WTC11 (cell line): Measurements from ENCODE around the gene QDPR. TPM values are rescaled to one million over a fixed set of nuclear protein-coding genes. Genes with fewer than 3 reads are reported as not detected.

Experiments
- ATAC-seq: fragments of 200-7000 bp; cut with Tn5 transposase; 2 replicates; pipeline ENCODE4 v1.10.0; 2021; ENCODE audit warnings: mild to moderate bottlenecking, moderate library complexity
- CTCF ChIA-PET: fragments of 300-600 bp; sonication (Branson Sonifier 250); formaldehyde crosslinking; loops from one replicate; lab custom pipeline; 2021; ENCODE audit warnings: antibody characterized with exemption; lab: Charles Lee
- POLR2A ChIA-PET: fragments of 350-600 bp; sonication (Branson Sonifier 250); formaldehyde crosslinking; loops from one replicate; lab custom pipeline; 2021; ENCODE audit warnings: antibody characterized with exemption; lab: Charles Lee
- DNase-seq: peaks from one replicate; pipeline ENCODE4 v3.0.0; 2021; ENCODE audit warnings: low spot score
- H3K27ac Mint-ChIP-seq: 2 replicates; pipeline ENCODE4 v1.8.0; 2021; ENCODE audit warnings: mixed read lengths
- H3K27me3 Mint-ChIP-seq: 2 replicates; pipeline ENCODE4 v1.8.0; 2021; ENCODE audit warnings: low read depth, mild to moderate bottlenecking, moderate library complexity, mixed read lengths
- H3K36me3 Mint-ChIP-seq: 2 replicates; pipeline ENCODE4 v1.8.0; 2021; ENCODE audit warnings: mixed read lengths
- H3K4me1 Mint-ChIP-seq: 2 replicates; pipeline ENCODE4 v1.8.0; 2022; ENCODE audit warnings: mixed read lengths
- H3K4me3 Mint-ChIP-seq: 2 replicates; pipeline ENCODE4 v1.8.0; 2021; ENCODE audit warnings: mild to moderate bottlenecking, moderate library complexity, mixed read lengths
- H3K9me3 Mint-ChIP-seq: 2 replicates; pipeline ENCODE4 v1.8.0; 2021; ENCODE audit warnings: mixed read lengths
- AFF4 ChIP-seq: sonication (generic); formaldehyde crosslinking; IDR thresholded peaks from 2 replicates; pipeline ENCODE4 v1.8.1; 2023; ENCODE audit warnings: mild to moderate bottlenecking, missing genetic modification reagents, borderline replicate concordance
- FOXJ3 ChIP-seq: sonication (generic); formaldehyde crosslinking; IDR thresholded peaks from 2 replicates; pipeline ENCODE4 v1.9.0; 2021; ENCODE audit warnings: missing genetic modification reagents, mild to moderate bottlenecking, borderline replicate concordance
- GRHL2 ChIP-seq: fragments of 250-450 bp; sonication (Bioruptor Pico); IDR thresholded peaks from 2 replicates; pipeline ENCODE4 v1.8.0; 2022; ENCODE audit warnings: mild to moderate bottlenecking, moderate library complexity; ENCODE audit not compliant: insufficient replicate concordance, severe bottlenecking
- HMGXB4 ChIP-seq: sonication (generic); formaldehyde crosslinking; IDR thresholded peaks from 2 replicates; pipeline ENCODE4 v1.8.1; 2023; ENCODE audit warnings: mild to moderate bottlenecking, moderate library complexity, missing genetic modification reagents
- IRF1 ChIP-seq: sonication (generic); formaldehyde crosslinking; IDR thresholded peaks from 2 replicates; pipeline ENCODE4 v1.8.0; 2023; ENCODE audit warnings: missing genetic modification reagents
- MLX ChIP-seq: sonication (generic); formaldehyde crosslinking; IDR thresholded peaks from 2 replicates; pipeline ENCODE4 v1.8.1; 2023; ENCODE audit warnings: mild to moderate bottlenecking, missing genetic modification reagents, moderate library complexity
- MXD4 ChIP-seq: fragments of 250-450 bp; sonication (Bioruptor Pico); IDR thresholded peaks from 2 replicates; pipeline ENCODE4 v1.8.0; 2021; ENCODE audit warnings: mild to moderate bottlenecking, moderate library complexity, borderline replicate concordance
- MYBL2 ChIP-seq: sonication (generic); formaldehyde crosslinking; IDR thresholded peaks from 2 replicates; pipeline ENCODE4 v1.8.1; 2023; ENCODE audit warnings: mild to moderate bottlenecking, moderate library complexity, missing genetic modification reagents
- NFE2L1 ChIP-seq: sonication (generic); formaldehyde crosslinking; IDR thresholded peaks from 2 replicates; pipeline ENCODE4 v1.8.1; 2023; ENCODE audit warnings: missing genetic modification reagents
- NR1H2 ChIP-seq: sonication (generic); formaldehyde crosslinking; IDR thresholded peaks from 2 replicates; pipeline ENCODE4 v1.9.0; 2021; ENCODE audit warnings: mild to moderate bottlenecking, moderate library complexity, missing genetic modification reagents
- OVOL2 ChIP-seq: fragments of 250-450 bp; sonication (Bioruptor Pico); IDR thresholded peaks from 2 replicates; pipeline ENCODE4 v1.9.0; 2021; ENCODE audit warnings: mild to moderate bottlenecking, borderline replicate concordance
- STAT6 ChIP-seq: sonication (generic); formaldehyde crosslinking; conservative IDR thresholded peaks from 2 replicates; pipeline ENCODE4 v1.8.1; 2023; ENCODE audit warnings: mild to moderate bottlenecking, low read depth, missing genetic modification reagents, moderate library complexity
- TEAD1 ChIP-seq: sonication (generic); formaldehyde crosslinking; IDR thresholded peaks from 2 replicates; pipeline ENCODE4 v1.8.0; 2022; ENCODE audit warnings: mild to moderate bottlenecking, missing genetic modification reagents
- ZBTB21 ChIP-seq: sonication (generic); formaldehyde crosslinking; IDR thresholded peaks from 2 replicates; pipeline ENCODE4 v1.8.1; 2023; ENCODE audit warnings: mild to moderate bottlenecking, missing genetic modification reagents, borderline replicate concordance
- ZMAT4 ChIP-seq: fragments of 250-450 bp; sonication (Bioruptor Pico); IDR thresholded peaks from 2 replicates; pipeline ENCODE4 v1.9.0; 2021; ENCODE audit warnings: mild to moderate bottlenecking
- ZNF263 ChIP-seq: sonication (generic); formaldehyde crosslinking; IDR thresholded peaks from 2 replicates; pipeline ENCODE4 v1.8.1; 2022; ENCODE audit warnings: low read depth, mild to moderate bottlenecking, moderate library complexity, missing genetic modification reagents
- ZNF317 ChIP-seq: sonication (generic); formaldehyde crosslinking; IDR thresholded peaks from 2 replicates; pipeline ENCODE4 v1.8.1; 2023; ENCODE audit warnings: low read depth, mild to moderate bottlenecking, moderate library complexity, missing genetic modification reagents, borderline replicate concordance
- ZNF671 ChIP-seq: fragments of 250-450 bp; sonication (Bioruptor Pico); IDR thresholded peaks from 2 replicates; pipeline ENCODE4 v1.8.0; 2021; ENCODE audit warnings: mild to moderate bottlenecking
- ZSCAN18 ChIP-seq: fragments of 250-450 bp; sonication (Bioruptor Pico); IDR thresholded peaks from 2 replicates; pipeline ENCODE4 v2.1.2; 2022; ENCODE audit warnings: mild to moderate bottlenecking, moderate library complexity
- total RNA-seq: library from RNA; stranded (reverse); gene quantifications from 3 replicates; pipeline ENCODE4 v1.2.3, GENCODE V29; 2021

QDPR gene
- total RNA-seq, 1 experiment from 2014 or later, result 33.6 TPM

- DNase-seq (no peak), ATAC-seq (no peak)
- H3K27me3 Mint-ChIP-seq, result no peaks in the 10 kb centered on the region
- no peak overlapping the region for H3K4me3 Mint-ChIP-seq
- H3K9me3 Mint-ChIP-seq, result no peaks in the 10 kb centered on the region
- POLR2A ChIA-PET, result interaction anchor here (0.5 kb wide), 1 partner anchor 231 kb away, joined by 4 read pairs; no protein-coding TSS in a partner anchor
- TF ChIP-seq AFF4 (CRISPR knock-in tag) (no peak), FOXJ3 (CRISPR knock-in tag) (no peak), ZNF317 (CRISPR knock-in tag) (no peak), MYBL2 (CRISPR knock-in tag) (no peak), NR1H2 (CRISPR knock-in tag) (no peak), MLX (CRISPR knock-in tag) (no peak), ZNF263 (CRISPR knock-in tag) (no peak), ZNF671 (CRISPR knock-in tag) (no peak), STAT6 (CRISPR knock-in tag) (no peak)
- CTCF ChIA-PET, result no interaction called here
- no peak overlapping the region for H3K27ac Mint-ChIP-seq
- peaks cover 16% of the 10 kb centered on the region for H3K4me1 Mint-ChIP-seq
- H3K36me3 Mint-ChIP-seq, result peaks cover 25% of the 10 kb centered on the region
These were observed 19.7 kb downstream of the QDPR start for GRCh38 chr4:17492058-17492741.

- Mint-ChIP-seq H3K9me3 (no peaks in the 10 kb centered on the region), H3K27ac (no peak overlapping the region), H3K27me3 (no peaks in the 10 kb centered on the region), H3K4me1 (peaks cover 16% of the 10 kb centered on the region), H3K36me3 (peaks cover 34% of the 10 kb centered on the region), H3K4me3 (no peak overlapping the region)
- DNase-seq (no peak), ATAC-seq (no peak)
- TF ChIP-seq TEAD1 (CRISPR knock-in tag) (no peak), MXD4 (CRISPR knock-in tag) (no peak), IRF1 (CRISPR knock-in tag) (no peak), ZSCAN18 (CRISPR knock-in tag) (no peak), HMGXB4 (no peak), OVOL2 (CRISPR knock-in tag) (no peak), NFE2L1 (CRISPR knock-in tag) (no peak), MLX (CRISPR knock-in tag) (no peak), ZMAT4 (no peak), ZBTB21 (CRISPR knock-in tag) (no peak), GRHL2 (CRISPR knock-in tag) (no peak)
- CTCF ChIA-PET, result no interaction called here
- POLR2A ChIA-PET, result no interaction called here
These were observed 20.7 kb downstream of the QDPR start for GRCh38 chr4:17491196-17491595.
